IMR-90 (cell line): ENCODE results near the gene AFAP1L2. TPM values are rescaled to one million over a fixed set of nuclear protein-coding genes. Genes with fewer than 3 reads are reported as not detected.

Experiments used
- ATAC-seq: fragments of 200-7000 bp; cut with Tn5 transposase; 2 replicates; pipeline ENCODE4 v1.9.1; 2020; ENCODE audit warnings: low read depth, mild to moderate bottlenecking, moderate library complexity
- BruUV-seq: library from RNA; stranded (reverse); fragments of 400-500 nt; replicated peaks from 2 replicates; lab custom pipeline; 2021; lab: Mats Ljungman, UMichigan
- CTCF ChIA-PET: fragments of 300-600 bp; formaldehyde crosslinking; extraction: SDS; loops from one replicate; lab custom pipeline; 2021; ENCODE audit warnings: antibody characterized with exemption; lab: Yijun Ruan, JAX
- POLR2A ChIA-PET: fragments of 300-600 bp; sonication (Branson Sonifier 250); formaldehyde crosslinking; loops from one replicate; lab custom pipeline; 2022; ENCODE audit warnings: antibody characterized with exemption; ENCODE audit not compliant: unreplicated experiment; lab: Charles Lee
- DNase-seq: peaks from one replicate; pipeline ENCODE4 v3.0.0; 2013
- H2AFZ ChIP-seq: replicated peaks from 2 replicates; pipeline ENCODE3; 2013; ENCODE audit warnings: low read length, mild to moderate bottlenecking; ENCODE audit not compliant: poor library complexity
- H2AK5ac ChIP-seq: 2 replicates; pipeline ENCODE4 v1.6.1; 2013; ENCODE audit warnings: low read depth, low read length, inconsistent platforms
- H2AK9ac ChIP-seq: replicated peaks from 2 replicates; pipeline ENCODE3; 2013; ENCODE audit warnings: mild to moderate bottlenecking, low read depth, low read length, moderate library complexity; ENCODE audit not compliant: poor library complexity
- H2BK120ac ChIP-seq: 2 replicates; pipeline ENCODE4 v1.6.1; 2013; ENCODE audit warnings: low read depth, low read length, inconsistent platforms
- H2BK15ac ChIP-seq: 3 replicates; pipeline ENCODE4 v1.6.1; 2013; ENCODE audit warnings: low read depth, low read length, inconsistent platforms
- H2BK20ac ChIP-seq: 2 replicates; pipeline ENCODE4 v1.6.1; 2013; ENCODE audit warnings: low read depth, mild to moderate bottlenecking, inconsistent platforms, low read length, moderate library complexity
- H2BK5ac ChIP-seq: 2 replicates; pipeline ENCODE4 v1.6.1; 2013; ENCODE audit warnings: mild to moderate bottlenecking, low read depth, low read length, inconsistent platforms; ENCODE audit not compliant: poor library complexity, severe bottlenecking
- H3K14ac ChIP-seq: replicated peaks from 2 replicates; pipeline ENCODE4 v1.6.1; 2013; ENCODE audit warnings: low read depth, low read length, inconsistent platforms
- H3K18ac ChIP-seq: 2 replicates; pipeline ENCODE4 v1.6.1; 2013; ENCODE audit warnings: low read depth, low read length, control low read depth
- H3K23ac ChIP-seq: 2 replicates; pipeline ENCODE4 v1.6.1; 2013; ENCODE audit warnings: low read depth, low read length, inconsistent platforms
- H3K27ac ChIP-seq: 2 replicates; pipeline ENCODE4 v1.5.1; 2013; ENCODE audit warnings: mild to moderate bottlenecking, control low read depth, low read length; ENCODE audit not compliant: insufficient read depth
- H3K27me3 ChIP-seq: 2 replicates; pipeline ENCODE4 v1.6.1; 2013; ENCODE audit warnings: low read length; ENCODE audit not compliant: control insufficient read depth, insufficient read depth
- H3K36me3 ChIP-seq: 2 replicates; pipeline ENCODE4 v1.6.1; 2013; ENCODE audit warnings: low read length, mixed read lengths; ENCODE audit not compliant: control insufficient read depth, insufficient read depth
- H3K4ac ChIP-seq: 2 replicates; pipeline ENCODE4 v1.6.1; 2013; ENCODE audit warnings: low read depth, low read length, inconsistent platforms
- H3K4me1 ChIP-seq: 2 replicates; pipeline ENCODE4 v1.6.1; 2013; ENCODE audit warnings: low read length, mixed read lengths; ENCODE audit not compliant: control insufficient read depth, insufficient read depth
- H3K4me2 ChIP-seq: 2 replicates; pipeline ENCODE4 v1.6.1; 2013; ENCODE audit warnings: low read depth, mild to moderate bottlenecking, control low read depth, low read length, moderate library complexity
- H3K4me3 ChIP-seq: 2 replicates; pipeline ENCODE4 v1.5.1; 2013; ENCODE audit warnings: low read depth, mild to moderate bottlenecking, control low read depth, low read length, moderate library complexity; ENCODE audit not compliant: insufficient read depth
- H3K56ac ChIP-seq: 2 replicates; pipeline ENCODE4 v1.6.1; 2013; ENCODE audit warnings: low read length, inconsistent platforms; ENCODE audit not compliant: insufficient read depth; ENCODE audit errors: extremely low read depth
- H3K79me1 ChIP-seq, 2 experiments: 2 replicates each; pipeline ENCODE4 v1.6.1; 2013; ENCODE audit warnings: low read length in 2 of 2, inconsistent platforms in 1 of 2, low read depth in 1 of 2
- H3K9ac ChIP-seq: 2 replicates; pipeline ENCODE4 v1.6.1; 2013; ENCODE audit warnings: low read depth, low read length, control low read depth
- H3K9me1 ChIP-seq: 2 replicates; pipeline ENCODE4 v1.6.1; 2013; ENCODE audit warnings: low read length, inconsistent platforms; ENCODE audit not compliant: insufficient read depth
- H3K9me3 ChIP-seq: 2 replicates; pipeline ENCODE4 v1.6.1; 2013; ENCODE audit warnings: low read length; ENCODE audit not compliant: control insufficient read depth, insufficient read depth
- H4K20me1 ChIP-seq: 2 replicates; pipeline ENCODE4 v1.6.1; 2013; ENCODE audit warnings: low read length, inconsistent platforms; ENCODE audit not compliant: insufficient read depth
- H4K5ac ChIP-seq: 2 replicates; pipeline ENCODE4 v1.6.1; 2013; ENCODE audit warnings: mild to moderate bottlenecking, low read depth, low read length, control low read depth
- H4K8ac ChIP-seq, 2 experiments: 2 replicates each; pipeline ENCODE4 v1.6.1; 2013; ENCODE audit warnings: low read depth in 2 of 2, low read length in 2 of 2, control low read depth in 1 of 2, inconsistent platforms in 1 of 2
- H4K91ac ChIP-seq: 2 replicates; pipeline ENCODE4 v1.6.1; 2013; ENCODE audit warnings: low read depth, low read length, inconsistent platforms; ENCODE audit not compliant: insufficient read depth
- CHD1 ChIP-seq: IDR thresholded peaks from 2 replicates; pipeline ENCODE4 v1.6.1; 2012; ENCODE audit warnings: low read depth, low read length, improper control_type of control experiment
- MAFK ChIP-seq: IDR thresholded peaks from 2 replicates; pipeline ENCODE4 v1.6.1; 2012; ENCODE audit warnings: low read depth, low read length, improper control_type of control experiment
- RAD21 ChIP-seq: IDR thresholded peaks from 2 replicates; pipeline ENCODE4 v1.6.1; 2012; ENCODE audit warnings: low read length, improper control_type of control experiment
- RCOR1 ChIP-seq: IDR thresholded peaks from 2 replicates; pipeline ENCODE4 v1.6.1; 2012; ENCODE audit warnings: mild to moderate bottlenecking, low read length, improper control_type of control experiment; ENCODE audit not compliant: insufficient replicate concordance
- WGBS, 2 experiments: methylation state at CpG; one replicate each; pipeline versions ENCODE4 v1.1.5 to v1.1.7; 2013; ENCODE audit warnings: missing lambda C conversion rate in 2 of 2; ENCODE audit not compliant: insufficient read length in 1 of 2; ENCODE audit errors: extremely low coverage in 2 of 2; 5-methylcytosine and 5-hydroxymethylcytosine counted together
- dilution Hi-C: fragments of 300-500 bp; cut with HindIII; formaldehyde crosslinking; loops from one replicate; pipeline ENCODE4 v1.14.3; 2018; ENCODE audit warnings: low sequenced_read_pairs; ENCODE audit not compliant: unreplicated experiment
- in situ Hi-C: fragments of 300-500 bp; cut with MboI; formaldehyde crosslinking; loops from 3 replicates; pipeline ENCODE4 v1.14.3; 2019; ENCODE audit warnings: low sequenced_read_pairs, inconsistent platforms, mixed read lengths
- intact Hi-C: fragments of 100-400 bp; cut with micrococcal nuclease; formaldehyde crosslinking; loops from 2 replicates; pipeline ENCODE4 v1.10.0; 2022
- polyA plus RNA-seq, 3 experiments: library from polyadenylated mRNA; depleted of rRNA; stranded (reverse); fragments of >200 nt; gene quantifications; 2 replicates each; pipeline ENCODE4 v1.2.3, GENCODE V29; 2012; ENCODE audit warnings: low replicate concordance in 1 of 3
- total RNA-seq: library from RNA; depleted of rRNA; stranded (reverse); fragments of >200 nt; gene quantifications from 2 replicates; pipeline ENCODE4 v1.2.3, GENCODE V29; 2012
- TF ChIP-seq, protein P1 (sequence below): conservative IDR thresholded peaks from 2 replicates; pipeline ENCODE4 v1.5.1; 2012; ENCODE audit warnings: mild to moderate bottlenecking, low read depth, low read length, improper control_type of control experiment

The AFAP1L2 gene
- total and polyA plus RNA-seq, 2 of the 4 experiments (the other 2 are of a cell fraction) = under 0.01 to 0.10 TPM

DNA sequence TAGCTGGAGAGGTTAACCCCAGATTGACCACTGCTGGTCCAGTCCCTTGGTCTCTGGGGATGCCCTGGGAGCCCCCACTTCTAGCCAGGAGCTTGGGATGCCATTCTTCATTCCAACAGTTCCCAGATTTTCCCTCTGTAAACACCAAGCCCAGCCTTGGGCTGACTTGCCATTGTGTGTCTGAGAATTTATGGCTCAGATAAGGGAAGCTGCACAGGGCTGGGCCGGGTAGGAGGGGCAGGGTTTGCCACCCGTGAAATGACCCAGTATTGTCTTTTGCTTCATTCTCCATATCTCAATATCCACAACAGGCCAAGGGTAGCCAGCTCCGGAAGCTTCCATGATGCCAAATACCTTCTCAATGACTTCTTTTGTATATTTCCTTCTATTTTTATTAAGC is 32.1 kb downstream of the AFAP1L2 start:
- no peak overlapping the region for H2AK5ac ChIP-seq
- ChIA-PET CTCF (interaction anchor here (0.6 kb wide), 1 partner anchor 1398 kb away, joined by 5 read pairs; no protein-coding TSS in a partner anchor), POLR2A (no interaction called here)
- H3K9me1 ChIP-seq = no peaks in the 10 kb centered on the region
- H3K9me3 ChIP-seq = no peaks in the 10 kb centered on the region
- no CpG with 5 or more reads among the region's 3 CpGs for WGBS, 2 experiments
- no peak overlapping the region for H3K4me2 ChIP-seq
- no peak overlapping the region for H4K8ac ChIP-seq
- in situ Hi-C loops = no loop called here
- no peak overlapping the region for H2BK20ac ChIP-seq
- no peak overlapping the region for H3K23ac ChIP-seq
- TF ChIP-seq, protein P1, sequence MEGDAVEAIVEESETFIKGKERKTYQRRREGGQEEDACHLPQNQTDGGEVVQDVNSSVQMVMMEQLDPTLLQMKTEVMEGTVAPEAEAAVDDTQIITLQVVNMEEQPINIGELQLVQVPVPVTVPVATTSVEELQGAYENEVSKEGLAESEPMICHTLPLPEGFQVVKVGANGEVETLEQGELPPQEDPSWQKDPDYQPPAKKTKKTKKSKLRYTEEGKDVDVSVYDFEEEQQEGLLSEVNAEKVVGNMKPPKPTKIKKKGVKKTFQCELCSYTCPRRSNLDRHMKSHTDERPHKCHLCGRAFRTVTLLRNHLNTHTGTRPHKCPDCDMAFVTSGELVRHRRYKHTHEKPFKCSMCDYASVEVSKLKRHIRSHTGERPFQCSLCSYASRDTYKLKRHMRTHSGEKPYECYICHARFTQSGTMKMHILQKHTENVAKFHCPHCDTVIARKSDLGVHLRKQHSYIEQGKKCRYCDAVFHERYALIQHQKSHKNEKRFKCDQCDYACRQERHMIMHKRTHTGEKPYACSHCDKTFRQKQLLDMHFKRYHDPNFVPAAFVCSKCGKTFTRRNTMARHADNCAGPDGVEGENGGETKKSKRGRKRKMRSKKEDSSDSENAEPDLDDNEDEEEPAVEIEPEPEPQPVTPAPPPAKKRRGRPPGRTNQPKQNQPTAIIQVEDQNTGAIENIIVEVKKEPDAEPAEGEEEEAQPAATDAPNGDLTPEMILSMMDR = no peak
- TF ChIP-seq MAFK (no peak), CHD1 (no peak), RAD21 (no peak), RCOR1 (no peak)
- H2AK9ac ChIP-seq = no peak overlapping the region
- BruUV-seq = no TSS peak
- H3K27me3 ChIP-seq = peaks cover 14% of the 10 kb centered on the region
- H3K79me1 ChIP-seq = no peaks in the 10 kb centered on the region
- no peak overlapping the region for H2BK5ac ChIP-seq
- no peak overlapping the region for H3K18ac ChIP-seq
- H3K36me3 ChIP-seq = no peaks in the 10 kb centered on the region
- no peak overlapping the region for H3K14ac ChIP-seq
- no peak overlapping the region for H3K4ac ChIP-seq
- no peak overlapping the region for H3K27ac ChIP-seq
- dilution Hi-C loops = no loop called here
- no peak overlapping the region for H2BK15ac ChIP-seq
- H3K4me3 ChIP-seq = no peak overlapping the region
- H4K20me1 ChIP-seq = no peaks in the 10 kb centered on the region
- no peak overlapping the region for H4K5ac ChIP-seq
- intact Hi-C loops = no loop called here
- DNase-seq = no peak
- H3K9ac ChIP-seq = no peak overlapping the region
- H4K91ac ChIP-seq = no peak overlapping the region
- peaks cover 7% of the 10 kb centered on the region; the same call in 1 of the 2 replicates for H3K4me1 ChIP-seq
- H2BK120ac ChIP-seq = no peak overlapping the region
- ATAC-seq = no peak
- H2AFZ ChIP-seq = no peak overlapping the region
- H3K56ac ChIP-seq = no peak overlapping the region
